ENCODE measurements around the gene EIF3A.
"Not testable (repeated sequence)": the region's sequence is repeated elsewhere in the genome, so short reads cannot be mapped to it uniquely, and the experiment has no call there.

Gene EIF3A, protein sequence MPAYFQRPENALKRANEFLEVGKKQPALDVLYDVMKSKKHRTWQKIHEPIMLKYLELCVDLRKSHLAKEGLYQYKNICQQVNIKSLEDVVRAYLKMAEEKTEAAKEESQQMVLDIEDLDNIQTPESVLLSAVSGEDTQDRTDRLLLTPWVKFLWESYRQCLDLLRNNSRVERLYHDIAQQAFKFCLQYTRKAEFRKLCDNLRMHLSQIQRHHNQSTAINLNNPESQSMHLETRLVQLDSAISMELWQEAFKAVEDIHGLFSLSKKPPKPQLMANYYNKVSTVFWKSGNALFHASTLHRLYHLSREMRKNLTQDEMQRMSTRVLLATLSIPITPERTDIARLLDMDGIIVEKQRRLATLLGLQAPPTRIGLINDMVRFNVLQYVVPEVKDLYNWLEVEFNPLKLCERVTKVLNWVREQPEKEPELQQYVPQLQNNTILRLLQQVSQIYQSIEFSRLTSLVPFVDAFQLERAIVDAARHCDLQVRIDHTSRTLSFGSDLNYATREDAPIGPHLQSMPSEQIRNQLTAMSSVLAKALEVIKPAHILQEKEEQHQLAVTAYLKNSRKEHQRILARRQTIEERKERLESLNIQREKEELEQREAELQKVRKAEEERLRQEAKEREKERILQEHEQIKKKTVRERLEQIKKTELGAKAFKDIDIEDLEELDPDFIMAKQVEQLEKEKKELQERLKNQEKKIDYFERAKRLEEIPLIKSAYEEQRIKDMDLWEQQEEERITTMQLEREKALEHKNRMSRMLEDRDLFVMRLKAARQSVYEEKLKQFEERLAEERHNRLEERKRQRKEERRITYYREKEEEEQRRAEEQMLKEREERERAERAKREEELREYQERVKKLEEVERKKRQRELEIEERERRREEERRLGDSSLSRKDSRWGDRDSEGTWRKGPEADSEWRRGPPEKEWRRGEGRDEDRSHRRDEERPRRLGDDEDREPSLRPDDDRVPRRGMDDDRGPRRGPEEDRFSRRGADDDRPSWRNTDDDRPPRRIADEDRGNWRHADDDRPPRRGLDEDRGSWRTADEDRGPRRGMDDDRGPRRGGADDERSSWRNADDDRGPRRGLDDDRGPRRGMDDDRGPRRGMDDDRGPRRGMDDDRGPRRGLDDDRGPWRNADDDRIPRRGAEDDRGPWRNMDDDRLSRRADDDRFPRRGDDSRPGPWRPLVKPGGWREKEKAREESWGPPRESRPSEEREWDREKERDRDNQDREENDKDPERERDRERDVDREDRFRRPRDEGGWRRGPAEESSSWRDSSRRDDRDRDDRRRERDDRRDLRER (N-terminal part only)

DNA sequence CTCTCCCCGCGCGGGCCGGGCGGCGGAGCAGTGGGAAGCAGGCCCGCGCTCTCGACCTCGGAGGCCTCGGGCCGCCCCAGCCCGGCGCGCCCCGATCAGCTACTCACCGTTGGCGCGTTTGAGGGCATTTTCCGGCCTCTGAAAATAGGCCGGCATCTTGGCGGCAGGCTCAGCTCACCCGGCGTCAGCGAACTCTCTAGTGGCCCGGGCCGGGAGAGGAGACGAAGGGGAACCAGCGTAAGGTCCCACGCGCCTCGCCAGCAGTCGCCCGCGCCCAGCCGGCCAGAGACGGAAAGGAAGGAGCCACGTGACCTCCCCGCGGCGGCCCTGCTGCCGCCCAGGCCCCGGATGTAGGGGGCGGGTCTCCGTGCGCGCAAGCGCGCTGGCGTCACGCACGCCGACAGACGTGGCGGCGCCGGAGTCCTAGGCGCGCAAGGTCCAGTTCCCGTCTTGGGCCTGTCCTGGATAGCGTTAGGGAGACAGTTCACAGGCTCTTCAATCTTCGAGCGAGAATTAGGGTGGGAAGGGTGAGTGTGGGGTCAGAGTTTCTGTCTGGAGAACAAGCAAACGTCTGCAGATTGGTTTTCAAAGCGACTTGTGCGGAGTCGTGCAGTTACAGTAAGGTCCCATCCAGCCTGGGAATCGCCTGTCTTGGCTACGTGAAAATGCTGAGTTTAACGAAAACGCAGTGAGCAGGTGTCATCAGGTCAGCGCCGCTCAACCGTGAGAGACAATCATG lies at the start of gene EIF3A:
Gene EIF3A (minus strand): TSS at position 297 of the 739 bp plus-strand sequence. CDS start 141 bp downstream, at position 156.
- DNase-seq (ENCODE audit: low read depth in 2 of 3, low spot score in 1 of 3) = peak; percentile 77 to 90 (median 83)

DNA sequence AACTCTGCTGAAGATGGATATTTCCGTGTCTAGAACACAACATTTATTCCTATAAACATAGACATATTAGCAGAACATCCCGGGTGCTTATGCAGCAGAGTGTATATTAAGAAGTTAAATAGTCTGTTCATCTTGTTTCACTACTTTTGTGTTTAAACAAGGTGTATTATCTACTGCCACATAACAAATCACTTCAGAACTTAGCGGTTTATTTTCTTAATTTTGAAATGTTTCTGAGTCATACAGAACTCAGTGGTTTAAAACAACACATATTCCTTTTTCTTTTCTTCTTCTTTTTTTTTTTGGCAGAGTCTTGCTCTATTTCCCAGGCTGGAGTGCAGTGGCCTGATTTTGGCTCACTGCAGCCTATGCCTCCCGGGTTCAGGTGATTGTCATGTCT lies 49.1 kb upstream of the EIF3A start:
- no peak for DNase-seq (ENCODE audit: low read depth in 2 of 3, low spot score in 1 of 3)

DNA sequence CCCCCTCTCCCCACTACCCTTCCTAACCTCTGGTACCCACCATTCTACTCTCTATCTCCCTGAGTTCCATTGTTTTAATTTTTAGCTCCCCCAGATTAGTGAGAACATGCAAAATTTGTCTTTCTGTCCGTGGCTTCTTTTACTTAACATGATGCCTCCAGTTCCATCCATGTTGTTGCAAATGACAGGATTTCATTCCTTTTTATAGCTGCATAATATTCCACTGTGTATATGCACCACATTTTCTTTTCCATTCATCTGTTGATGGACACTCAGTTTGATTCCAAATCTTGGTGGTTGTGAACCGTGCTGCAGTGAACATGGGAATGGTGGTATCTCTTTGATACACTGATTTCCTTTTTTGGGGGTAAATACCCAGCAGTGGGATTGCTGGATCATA lies 45.3 kb upstream of the EIF3A start:
- DNase-seq (ENCODE audit: low read depth in 2 of 3, low spot score in 1 of 3) = no peak

DNA sequence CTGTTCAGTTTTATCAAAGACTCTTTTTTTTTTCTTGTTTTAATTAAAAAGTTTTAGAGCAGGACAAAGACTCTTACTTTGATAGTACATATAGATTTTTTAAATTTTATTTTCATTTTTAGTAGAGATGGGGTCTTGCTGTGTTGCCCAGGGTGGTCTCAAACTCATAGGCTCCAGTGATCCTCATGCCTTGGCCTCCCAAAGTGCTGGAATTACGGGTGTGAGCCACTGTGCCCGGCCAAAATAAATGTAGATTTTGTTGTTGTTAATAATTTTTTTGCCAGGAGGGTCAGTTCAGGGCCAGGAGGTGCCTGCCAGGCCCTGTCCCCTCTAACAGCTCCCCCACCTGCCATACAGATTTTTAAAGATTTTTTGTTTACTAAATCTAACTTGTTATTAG lies 40.3 kb upstream of the EIF3A start:
- no peak for DNase-seq (ENCODE audit: low read depth in 2 of 3, low spot score in 1 of 3)

DNA sequence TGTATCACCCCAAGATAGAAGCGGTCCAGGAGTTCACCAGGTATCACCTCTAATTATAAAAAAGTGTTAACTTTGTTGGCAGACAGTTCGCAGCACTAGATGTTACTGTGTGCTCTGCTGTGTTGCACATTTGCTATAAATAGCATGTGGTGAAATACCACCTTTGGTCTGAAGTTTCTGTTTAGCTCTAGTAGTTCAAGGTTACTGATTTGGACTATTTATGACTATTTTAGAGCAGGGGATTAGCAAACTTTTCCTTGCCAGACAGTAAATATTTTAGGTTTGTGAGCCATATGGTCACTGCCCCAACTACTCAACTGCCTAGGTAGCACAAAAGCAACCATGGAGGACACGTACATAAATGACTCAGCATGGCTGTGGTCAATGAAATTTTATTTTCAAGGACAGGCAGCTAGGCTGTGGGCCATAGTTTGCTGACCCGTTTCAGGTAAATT lies 39.8 kb upstream of the EIF3A start:
- DNase-seq (ENCODE audit: low read depth in 2 of 3, low spot score in 1 of 3) = no peak

DNA sequence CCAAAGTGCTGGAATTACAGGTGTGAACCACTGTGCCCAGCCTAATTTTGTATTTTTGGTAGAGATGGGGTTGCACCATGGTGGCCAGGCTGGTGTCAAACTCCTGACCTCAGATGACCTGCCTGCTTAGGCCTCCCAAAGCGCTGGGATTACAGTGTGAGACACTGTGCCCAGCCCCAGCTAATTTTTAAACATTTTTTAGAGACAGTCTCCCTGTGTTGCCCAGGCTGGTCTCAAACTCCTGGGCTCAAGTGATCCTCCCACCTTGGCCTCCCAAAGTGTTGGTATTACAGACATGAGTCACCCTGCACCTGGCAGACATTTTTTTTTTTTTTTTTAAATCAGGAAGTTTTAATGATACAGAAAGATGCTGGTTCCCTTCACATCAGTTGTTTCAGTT lies 38.8 kb upstream of the EIF3A start:
- DNase-seq (ENCODE audit: low read depth in 2 of 3, low spot score in 1 of 3) = no peak

DNA sequence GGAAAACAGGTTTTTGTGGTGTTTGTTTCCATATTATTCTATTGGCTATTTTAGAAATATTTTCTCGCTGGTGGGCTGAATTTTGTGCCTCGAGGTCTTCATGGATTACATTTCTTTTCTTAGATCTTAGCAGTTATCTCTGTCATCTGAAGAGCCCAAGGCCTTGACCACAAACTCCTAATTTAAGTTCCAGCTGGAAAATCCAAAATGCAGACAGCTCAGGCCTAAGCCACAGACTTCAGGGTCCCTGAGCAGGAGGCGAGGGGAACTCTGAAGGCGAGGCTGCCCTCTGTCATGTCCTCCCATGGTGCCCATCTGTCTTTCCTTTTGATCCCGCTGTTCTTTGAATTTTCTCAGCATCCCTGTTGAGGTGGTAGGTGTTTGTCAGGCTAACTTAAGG lies 37.6 kb upstream of the EIF3A start:
- DNase-seq (ENCODE audit: low read depth in 2 of 3, low spot score in 1 of 3) = no peak

DNA sequence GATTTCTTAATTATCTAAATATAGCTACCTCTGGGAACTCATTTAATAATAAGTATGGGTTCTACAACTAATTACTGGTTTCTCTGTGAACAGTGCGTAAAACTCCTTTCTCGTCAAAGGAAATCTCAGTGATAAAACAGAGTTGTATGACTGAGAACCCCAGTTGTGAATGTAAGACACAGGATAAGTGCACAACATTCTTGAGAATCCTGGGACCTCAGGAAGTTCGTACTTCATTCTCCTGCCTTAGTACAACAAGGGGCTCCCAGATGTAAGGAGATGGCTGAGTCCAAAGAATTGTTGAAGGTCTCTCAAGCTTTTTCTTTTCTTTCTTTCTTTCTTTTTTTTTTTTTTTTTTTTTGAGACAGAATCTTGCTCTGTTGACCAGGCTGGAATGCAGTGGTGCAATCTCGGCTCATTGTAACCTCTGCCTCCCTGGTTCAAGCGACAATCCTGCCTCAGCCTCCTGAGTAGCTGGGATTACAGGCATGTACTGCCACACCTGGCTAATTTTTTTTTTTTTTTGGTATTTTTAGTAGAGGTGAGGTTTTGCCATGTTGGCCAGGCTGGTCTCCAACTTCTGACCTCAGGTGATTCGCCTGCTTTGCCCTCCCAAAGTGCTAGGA lies 35.8 kb upstream of the EIF3A start:
- no peak for DNase-seq (ENCODE audit: low read depth in 2 of 3, low spot score in 1 of 3)

DNA sequence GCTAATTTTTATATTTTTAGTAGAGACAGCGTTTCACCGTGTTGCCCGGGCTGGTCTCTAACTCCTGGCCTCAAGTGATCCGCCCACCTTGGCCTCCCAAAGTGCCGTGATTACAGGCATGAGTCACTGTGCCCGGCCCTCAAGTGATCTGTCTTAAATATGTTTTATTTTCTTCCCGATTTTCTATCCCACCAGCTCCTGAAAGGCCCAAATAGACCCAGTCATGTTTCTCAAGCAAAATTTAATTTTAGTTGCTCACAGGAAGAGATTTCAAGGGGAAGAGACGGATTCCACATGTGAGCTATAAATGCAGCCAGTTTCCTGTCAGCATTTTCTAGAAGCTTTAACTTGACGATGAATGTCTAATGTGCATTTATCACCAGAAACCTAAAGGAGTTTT lies 35.3 kb upstream of the EIF3A start:
- DNase-seq (ENCODE audit: low read depth in 2 of 3, low spot score in 1 of 3) = no peak

DNA sequence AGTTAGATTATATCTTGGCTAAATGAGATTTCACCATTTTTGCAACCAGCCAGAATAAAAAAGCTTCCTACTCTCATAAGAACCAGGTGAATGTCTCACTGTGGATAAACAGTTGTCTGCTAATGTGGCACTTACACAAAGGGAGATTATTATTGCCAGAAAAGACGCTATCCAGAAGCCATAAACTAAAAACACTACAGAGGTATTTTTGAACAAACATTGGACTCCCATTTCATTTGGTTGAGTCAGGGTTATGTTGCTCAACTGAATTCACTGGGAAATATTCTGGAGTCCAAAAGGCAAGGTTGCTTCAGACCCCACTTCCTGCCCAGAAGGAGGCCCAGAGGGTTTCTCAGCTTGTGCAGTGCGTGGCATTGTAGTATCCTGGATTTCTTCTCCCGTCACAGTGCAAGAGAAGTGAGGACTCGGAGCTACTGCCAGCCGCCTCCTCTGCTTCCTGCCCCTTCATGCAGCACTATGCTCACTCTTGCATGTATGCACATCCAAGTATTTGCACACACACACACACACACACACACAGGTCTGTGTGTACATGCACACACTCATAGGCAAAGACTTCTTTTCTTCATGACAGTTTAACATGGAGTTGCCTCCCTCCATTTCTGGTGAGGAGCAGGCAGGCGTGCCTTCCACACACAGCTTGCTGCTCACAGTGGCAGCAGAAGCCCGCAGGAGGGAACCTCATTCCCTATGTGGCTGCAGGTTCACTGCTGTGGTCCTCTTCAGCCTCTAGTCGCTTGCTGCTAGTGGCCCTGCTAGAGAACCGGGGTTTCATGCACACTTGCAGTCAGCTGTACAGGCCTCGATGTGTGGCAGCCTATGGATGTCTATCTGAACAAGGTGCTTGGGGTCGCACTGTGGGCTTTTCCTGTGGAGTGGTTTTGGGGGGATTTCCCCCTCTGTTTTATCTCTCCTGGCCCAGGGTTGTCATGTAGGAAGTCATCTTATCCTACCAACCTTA lies 33.4 kb upstream of the EIF3A start:
- no peak for DNase-seq (ENCODE audit: low read depth in 2 of 3, low spot score in 1 of 3)

DNA sequence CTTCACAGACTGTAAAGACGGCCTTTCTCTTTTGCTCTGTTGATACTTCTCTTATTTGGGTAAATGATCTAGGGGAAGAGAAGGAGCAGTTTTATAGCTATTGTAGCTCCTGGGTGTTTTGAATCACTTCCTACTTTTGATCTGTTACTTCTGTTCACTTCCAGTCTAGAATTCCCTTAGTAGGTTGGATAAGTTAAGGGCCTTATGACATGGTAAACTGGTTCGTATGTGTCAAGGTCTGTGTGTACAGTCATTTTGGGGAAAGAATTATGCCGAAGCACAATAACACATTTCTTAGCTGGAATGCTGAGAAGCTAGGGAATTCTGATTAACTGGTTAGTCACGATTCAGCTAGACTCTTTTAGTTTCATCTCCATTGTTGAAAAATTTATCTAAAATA lies 31.4 kb upstream of the EIF3A start:
- no peak for DNase-seq (ENCODE audit: low read depth in 2 of 3, low spot score in 1 of 3)

DNA sequence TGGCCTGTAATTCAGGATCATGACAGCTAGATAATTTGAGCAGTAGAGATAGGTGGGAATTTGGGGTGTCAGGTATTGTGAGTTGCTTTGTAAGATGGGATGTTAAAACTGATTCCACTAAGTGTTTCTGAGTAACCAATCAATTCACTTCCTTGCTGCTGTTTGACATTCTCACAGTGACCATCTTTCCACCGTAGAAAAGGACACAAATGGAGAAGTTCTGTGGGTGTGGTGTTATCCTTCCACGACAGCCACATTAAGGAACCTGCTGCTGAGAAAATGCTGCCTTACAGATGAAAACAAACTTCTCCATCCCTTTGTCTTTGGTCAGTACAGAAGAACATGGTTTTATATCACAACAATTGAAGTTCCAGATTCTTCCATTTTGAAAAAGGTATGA lies 27.2 kb upstream of the EIF3A start:
- not testable (repeated sequence) for DNase-seq (ENCODE audit: low read depth in 2 of 3, low spot score in 1 of 3)

DNA sequence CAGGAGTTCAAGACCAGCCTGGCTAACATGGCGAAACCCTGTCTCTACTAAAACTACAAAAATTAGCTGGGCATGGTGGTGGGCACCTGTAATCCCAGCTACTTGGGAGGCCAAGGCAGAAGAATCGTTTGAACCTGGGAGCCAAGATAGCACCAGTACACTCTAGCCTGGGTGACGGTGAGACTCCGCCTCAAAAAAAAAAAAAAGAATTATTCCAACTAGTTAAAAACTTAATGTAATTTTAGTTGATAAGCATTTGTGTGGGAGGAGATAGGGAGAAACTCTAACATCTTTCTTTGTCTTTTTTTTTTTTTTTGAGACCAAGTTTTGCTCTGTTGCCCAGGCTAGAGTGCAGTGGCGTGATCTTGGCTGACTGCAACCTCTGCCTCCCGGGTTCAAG lies 26.5 kb upstream of the EIF3A start:
- DNase-seq (ENCODE audit: low read depth in 2 of 3, low spot score in 1 of 3) = not testable (repeated sequence)

DNA sequence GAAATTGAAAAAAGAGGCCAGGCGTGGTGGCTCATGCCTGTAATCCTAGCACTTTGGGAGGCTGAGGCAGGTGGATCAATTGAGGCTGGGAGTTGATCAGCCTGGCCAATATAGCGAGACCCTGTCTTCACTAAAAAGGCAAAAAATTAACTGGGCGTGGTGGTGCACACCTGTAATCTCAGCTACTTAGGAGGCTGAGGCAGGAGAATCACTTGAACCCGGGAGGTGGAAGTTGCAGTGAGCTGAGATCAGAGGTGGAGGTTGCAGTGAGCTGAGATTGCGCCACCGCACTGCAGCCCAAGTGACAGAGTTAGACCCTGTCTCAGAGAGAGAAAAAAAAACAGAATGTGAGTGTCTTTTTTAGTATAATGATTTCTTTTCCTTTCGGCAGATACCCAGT lies 25.3 kb upstream of the EIF3A start:
- not testable (repeated sequence) for DNase-seq (ENCODE audit: low read depth in 2 of 3, low spot score in 1 of 3)

DNA sequence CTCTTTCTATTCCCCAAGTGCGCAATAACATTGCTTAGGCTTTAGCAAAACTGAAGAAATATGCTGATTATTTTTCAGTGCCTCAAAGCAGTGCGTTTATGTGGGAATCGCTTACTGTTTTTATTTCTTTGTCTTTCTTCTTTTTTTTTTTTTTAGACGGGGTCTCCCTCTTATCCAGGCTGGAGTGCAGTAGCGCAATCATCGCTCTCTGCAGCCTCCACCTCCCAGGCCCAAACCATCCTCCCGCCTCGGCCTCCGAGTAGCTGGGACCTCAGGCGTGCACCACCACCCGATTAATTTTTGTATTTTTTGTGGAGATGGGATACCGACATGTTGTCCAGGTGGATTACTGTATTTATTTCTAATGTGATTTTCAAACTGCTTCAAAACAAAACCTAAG lies 24.5 kb upstream of the EIF3A start:
- no peak for DNase-seq (ENCODE audit: low read depth in 2 of 3, low spot score in 1 of 3)

DNA sequence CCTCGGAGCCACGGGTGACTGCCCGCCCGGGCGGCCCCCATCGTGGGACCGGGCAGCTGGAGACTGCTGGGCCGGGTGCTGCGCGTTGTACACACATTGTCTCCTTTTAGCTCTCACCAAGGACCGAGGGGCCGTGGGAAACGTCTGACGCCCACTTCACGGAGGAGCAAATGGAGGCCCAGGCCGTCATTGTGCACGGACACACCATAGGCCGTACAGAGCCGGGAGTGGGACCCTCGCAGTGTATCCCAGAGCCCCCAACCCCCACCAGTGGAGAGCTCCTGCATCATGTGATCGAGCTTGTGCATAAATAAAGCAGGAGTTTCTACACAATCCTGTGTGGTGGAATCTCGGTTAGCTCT lies 24.0 kb upstream of the EIF3A start:
- no peak for DNase-seq (ENCODE audit: low read depth in 2 of 3, low spot score in 1 of 3)

DNA sequence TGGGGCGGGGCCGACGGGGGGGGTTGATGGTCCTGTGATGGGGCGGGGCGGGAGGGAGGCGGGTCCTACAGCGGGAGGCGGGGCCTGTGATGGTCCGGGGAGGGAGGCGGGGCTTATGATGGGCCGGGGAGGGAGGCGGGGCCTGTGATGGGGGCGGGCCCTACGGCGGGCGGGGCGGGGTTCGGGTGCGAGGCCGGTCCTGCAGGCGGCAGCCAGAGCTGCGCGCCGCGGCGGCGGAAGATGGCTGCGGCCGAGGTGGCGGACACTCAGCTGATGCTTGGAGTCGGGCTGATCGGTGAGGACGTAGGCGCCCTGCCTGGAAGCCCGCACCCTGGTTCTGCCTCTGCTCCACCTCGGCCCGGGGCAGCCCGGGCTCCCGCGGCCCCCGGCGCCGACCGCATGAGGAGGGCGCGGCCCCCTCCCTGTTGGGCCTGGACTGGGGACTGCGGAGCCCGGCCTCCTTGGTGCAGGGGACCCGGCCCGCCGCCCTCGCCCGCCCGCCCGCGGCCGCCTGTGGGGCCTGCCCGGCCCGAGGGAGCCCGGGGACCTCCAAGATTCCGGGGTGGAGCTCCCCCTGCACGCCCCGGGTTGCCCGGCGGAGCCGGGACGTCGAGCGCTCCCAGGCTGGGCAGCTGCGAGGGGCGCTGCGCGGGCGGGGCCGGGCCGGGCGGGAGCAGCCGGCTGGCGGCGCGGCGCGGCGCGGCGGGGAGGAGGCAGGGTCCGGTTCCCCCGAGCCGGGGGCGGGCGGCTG lies 23.5 kb upstream of the EIF3A start, which contains the start of gene DENND10:
Gene DENND10 (plus strand): TSS at position 211 of the 751 bp plus-strand sequence. CDS start 30 bp downstream, at position 241.
- DNase-seq (ENCODE audit: low read depth in 2 of 3, low spot score in 1 of 3) = peak; percentile 59 to 78 (median 71)

DNA sequence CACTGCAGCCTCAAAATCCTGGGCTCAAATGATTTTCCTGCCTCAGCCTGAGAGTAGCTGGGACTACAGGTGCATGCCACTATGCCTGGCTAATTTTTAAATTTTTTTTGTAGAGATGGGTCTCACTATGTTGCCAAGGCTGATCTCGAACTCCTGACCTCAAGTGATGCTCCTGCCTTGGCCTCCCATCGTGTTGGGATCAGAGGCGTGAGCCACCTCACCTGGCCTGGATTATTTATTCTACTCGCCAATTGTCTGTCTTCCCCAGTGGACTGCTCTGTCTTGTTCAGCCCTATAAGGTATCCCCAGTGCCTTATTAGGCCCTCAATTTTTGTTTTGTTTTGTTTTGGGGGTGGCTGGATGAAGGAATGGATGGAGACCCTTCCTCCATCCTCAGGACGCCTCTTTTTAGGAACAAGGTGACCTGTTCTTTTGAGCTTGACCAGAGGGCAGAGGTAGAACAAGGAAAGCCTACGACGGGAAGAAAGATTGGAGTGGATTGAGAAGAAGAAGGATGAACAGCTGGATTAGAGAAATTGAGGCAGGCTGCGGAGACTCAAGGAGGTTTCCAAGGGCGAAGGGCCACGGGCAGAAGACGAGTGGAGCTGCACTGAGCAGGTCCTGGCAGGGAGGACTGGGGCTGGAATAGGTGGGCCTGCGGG lies 22.8 kb upstream of the EIF3A start:
- DNase-seq (ENCODE audit: low read depth in 2 of 3, low spot score in 1 of 3) = no peak

Measured in stimulated activated CD4-positive, alpha-beta T cell treated with anti-CD3 and anti-CD28 coated beads, Interleukin-12 subunit alpha, Interleukin-12 subunit beta, amount 100 ng/mL, for 48 hours (primary cell).